HG03354 (cell line): ENCODE data around the gene TUBB3.
"Not testable (repeated sequence)": the region's sequence is repeated elsewhere in the genome, so short reads cannot be mapped to it uniquely, and the experiment has no call there.

Experiments
- ATAC-seq: cut with Tn5 transposase; IDR thresholded peaks from one replicate; pipeline ENCODE4 v1.9.1; 2021; ENCODE audit warnings: mild to moderate bottlenecking; ENCODE audit not compliant: unreplicated experiment, poor library complexity, severe bottlenecking

The TUBB3 gene

GRCh38 chr16:89934611-89935553, 11.7 kb downstream of the TUBB3 start:
- ATAC-seq = no peak

GRCh38 chr16:89935620-89936019, 12.5 kb downstream of the TUBB3 start:
- ATAC-seq = not testable (repeated sequence)

- ATAC-seq = no peak
Measured at GRCh38 chr16:89936034-89936433, 12.9 kb downstream of the TUBB3 start.

GRCh38 chr16:89936508-89936907, 13.4 kb downstream of the TUBB3 start:
- no peak for ATAC-seq

- no peak for ATAC-seq
Measured at GRCh38 chr16:89936981-89937380, 13.8 kb downstream of the TUBB3 start.

- ATAC-seq = no peak
Measured at GRCh38 chr16:89938175-89938885, 15.2 kb downstream of the TUBB3 start.

- no peak for ATAC-seq
Measured at GRCh38 chr16:89944773-89945172, 21.6 kb downstream of the TUBB3 start.

GRCh38 chr16:89945654-89946053, 22.5 kb downstream of the TUBB3 start:
- ATAC-seq = no peak

- no peak for ATAC-seq
Measured at GRCh38 chr16:89946515-89946914, 23.4 kb downstream of the TUBB3 start.

GRCh38 chr16:89949121-89949742, 26.1 kb downstream of the TUBB3 start:
- ATAC-seq = no peak

GRCh38 chr16:89949756-89950155, 26.6 kb downstream of the TUBB3 start:
- no peak for ATAC-seq

GRCh38 chr16:89951509-89951908, 28.4 kb downstream of the TUBB3 start:
- ATAC-seq = no peak

GRCh38 chr16:89952049-89952448, 28.9 kb downstream of the TUBB3 start:
- ATAC-seq = no peak

GRCh38 chr16:89952551-89952950, 29.4 kb downstream of the TUBB3 start:
- no peak for ATAC-seq

- ATAC-seq = no peak
Measured at GRCh38 chr16:89953671-89954406, 30.7 kb downstream of the TUBB3 start.

GRCh38 chr16:89954462-89954861, 31.3 kb downstream of the TUBB3 start:
- ATAC-seq = no peak

- no peak for ATAC-seq
Measured at GRCh38 chr16:89955001-89955685, 32.0 kb downstream of the TUBB3 start.

GRCh38 chr16:89956505-89957215, 33.5 kb downstream of the TUBB3 start:
- no peak for ATAC-seq
